ENCODE measurements around the gene HUNK.

Gene HUNK

GRCh38 chr21:31967334-31967733 is 94.5 kb downstream of the HUNK start:
- no peak for DNase-seq

- DNase-seq = no peak
Observed at GRCh38 chr21:31972622-31973021, 99.8 kb downstream of the HUNK start.

- no peak for DNase-seq
Observed at GRCh38 chr21:31973402-31973944, 100.7 kb downstream of the HUNK start.

- DNase-seq = peak; percentile 49
Observed at GRCh38 chr21:31974454-31974985, 101.7 kb downstream of the HUNK start.

- no peak for DNase-seq
Observed at GRCh38 chr21:31975491-31975890, 102.7 kb downstream of the HUNK start.

- DNase-seq = no peak
Observed at GRCh38 chr21:31977816-31978215, 105.0 kb downstream of the HUNK start.

- DNase-seq = no peak
Observed at GRCh38 chr21:31983120-31983519, 110.3 kb downstream of the HUNK start.

GRCh38 chr21:31983554-31983953 is 110.7 kb downstream of the HUNK start:
- DNase-seq = no peak

GRCh38 chr21:31985398-31985797 is 112.6 kb downstream of the HUNK start:
- no peak for DNase-seq

- no peak for DNase-seq
Observed at GRCh38 chr21:31986035-31986856, 113.4 kb downstream of the HUNK start.

- no peak for DNase-seq
Observed at GRCh38 chr21:31987696-31988095, 114.9 kb downstream of the HUNK start.

- no peak for DNase-seq
Observed at GRCh38 chr21:31988492-31989290, 115.9 kb downstream of the HUNK start.

GRCh38 chr21:31991356-31992331 is 118.8 kb downstream of the HUNK start:
- DNase-seq = no peak

GRCh38 chr21:31992391-31992790 is 119.6 kb downstream of the HUNK start:
- DNase-seq = no peak

GRCh38 chr21:31993826-31994825 is 121.3 kb downstream of the HUNK start:
- DNase-seq = no peak

- DNase-seq = no peak
Observed at GRCh38 chr21:31997191-31997590, 124.4 kb downstream of the HUNK start.

- DNase-seq = no peak
Observed at GRCh38 chr21:31999810-32000468, 127.1 kb downstream of the HUNK start.

- no peak for DNase-seq
Observed at GRCh38 chr21:32001390-32001789, 128.6 kb downstream of the HUNK start.

GRCh38 chr21:32003411-32003810 is 130.6 kb downstream of the HUNK start:
- DNase-seq = no peak

GRCh38 chr21:32004291-32004690 is 131.5 kb downstream of the HUNK start:
- DNase-seq = no peak

All from stimulated activated CD8-positive, alpha-beta memory T cell treated with anti-CD3 and anti-CD28 coated beads, Interleukin-4, amount 100 ng/mL, for 48 hours (primary cell).